Skeletal muscle tissue (tissue), 4 donors: ENCODE measurements around the gene HOPX. TPM values are rescaled to one million over a fixed set of nuclear protein-coding genes. Genes with fewer than 3 reads are reported as not detected.

Experiments
- H3K27ac ChIP-seq: one replicate; pipeline ENCODE4 v1.7.0; 2013; ENCODE audit warnings: mild to moderate bottlenecking, low read depth, low read length, inconsistent platforms
- H3K27me3 ChIP-seq, 3 donors: one replicate each; pipeline ENCODE4 v1.7.0; 2013; ENCODE audit warnings: low read length in 3 of 3; ENCODE audit not compliant: control insufficient read depth in 3 of 3, insufficient read depth in 3 of 3
- H3K36me3 ChIP-seq, 3 donors: one replicate each; pipeline ENCODE4 v1.7.0; 2013; ENCODE audit warnings: low read length in 3 of 3; ENCODE audit not compliant: control insufficient read depth in 3 of 3, insufficient read depth in 3 of 3
- H3K4me1 ChIP-seq, 3 donors: one replicate each; pipeline ENCODE4 v1.7.0; 2013; ENCODE audit warnings: low read length in 3 of 3, mild to moderate bottlenecking in 3 of 3; ENCODE audit not compliant: control insufficient read depth in 3 of 3, insufficient read depth in 3 of 3
- H3K4me3 ChIP-seq, 3 donors: one replicate each; pipeline ENCODE4 v1.7.0; 2013; ENCODE audit warnings: low read length in 3 of 3
- H3K9ac ChIP-seq, 3 donors: one replicate each; pipeline ENCODE4 v1.7.0; 2013; ENCODE audit warnings: low read length in 3 of 3, mild to moderate bottlenecking in 3 of 3, moderate library complexity in 2 of 3, low read depth in 1 of 3
- H3K9me3 ChIP-seq, 3 donors: one replicate each; pipeline ENCODE4 v1.7.0; 2013; ENCODE audit warnings: low read length in 3 of 3; ENCODE audit not compliant: control insufficient read depth in 3 of 3
- total RNA-seq: library from RNA; depleted of rRNA; stranded (reverse); fragments of >200 nt; gene quantifications from one replicate; pipeline ENCODE4 v1.2.3, GENCODE V29; 2014
- donor health status: Osteomylitis.

Gene HOPX
- total RNA-seq, 1 donor from 2014 or later: 15.7 TPM

GRCh38 chr4:56650262-56651055, 30.6 kb downstream of the HOPX start:
- Histone ChIP-seq H3K4me1 (peaks cover 18 to 23% (median 19%) of the 10 kb centered on the region in 3 donors), H3K36me3 (no peaks in the 10 kb centered on the region), H3K27me3 (no peaks in the 10 kb centered on the region), H3K27ac (no peak overlapping the region), H3K4me3 (no peak overlapping the region), H3K9me3 (no peaks in the 10 kb centered on the region), H3K9ac (no peak overlapping the region)

GRCh38 chr4:56649445-56650261, 31.4 kb downstream of the HOPX start:
- Histone ChIP-seq H3K4me1 (peaks cover 13 to 16% (median 15%) of the 10 kb centered on the region in 3 donors), H3K27me3 (no peaks in the 10 kb centered on the region), H3K9ac (no peak overlapping the region), H3K4me3 (no peak overlapping the region), H3K27ac (no peak overlapping the region), H3K9me3 (no peaks in the 10 kb centered on the region), H3K36me3 (no peaks in the 10 kb centered on the region)

GRCh38 chr4:56648824-56649151, 32.3 kb downstream of the HOPX start:
- Histone ChIP-seq H3K4me3 (no peak overlapping the region), H3K4me1 (peaks cover 4 to 7% (median 7%) of the 10 kb centered on the region in 3 donors), H3K27me3 (no peaks in the 10 kb centered on the region), H3K9me3 (no peaks in the 10 kb centered on the region), H3K27ac (no peak overlapping the region), H3K9ac (no peak overlapping the region), H3K36me3 (no peaks in the 10 kb centered on the region)

GRCh38 chr4:56648021-56648823, 32.9 kb downstream of the HOPX start:
- Histone ChIP-seq H3K27ac (no peak overlapping the region), H3K9me3 (no peaks in the 10 kb centered on the region), H3K4me3 (no peak overlapping the region), H3K9ac (no peak overlapping the region), H3K4me1 (peaks cover 1 to 2% (median 1%) of the 10 kb centered on the region in 3 donors), H3K27me3 (no peaks in the 10 kb centered on the region), H3K36me3 (no peaks in the 10 kb centered on the region)

- Histone ChIP-seq H3K9ac (no peak overlapping the region), H3K4me1 (peaks cover 0 to 2% (median 0%) of the 10 kb centered on the region in 3 donors), H3K27ac (no peak overlapping the region), H3K27me3 (no peaks in the 10 kb centered on the region), H3K9me3 (no peaks in the 10 kb centered on the region), H3K36me3 (no peaks in the 10 kb centered on the region), H3K4me3 (no peak overlapping the region)
These were observed 34.8 kb downstream of the HOPX start for GRCh38 chr4:56646341-56646740.

- no peaks in the 10 kb centered on the region for H3K27me3 ChIP-seq
- no peak overlapping the region for H3K9ac ChIP-seq
- H3K4me1 ChIP-seq: no peaks in the 10 kb centered on the region
- no peaks in the 10 kb centered on the region for H3K9me3 ChIP-seq
- no peaks in the 10 kb centered on the region for H3K36me3 ChIP-seq
- no peak overlapping the region for H3K4me3 ChIP-seq
- H3K27ac ChIP-seq: no peak overlapping the region
These were observed 37.5 kb downstream of the HOPX start for GRCh38 chr4:56643596-56643995.

GRCh38 chr4:56641494-56642051, 39.5 kb downstream of the HOPX start:
- no peak overlapping the region for H3K27ac ChIP-seq
- no peak overlapping the region for H3K9ac ChIP-seq
- no peaks in the 10 kb centered on the region for H3K4me1 ChIP-seq
- no peak overlapping the region for H3K4me3 ChIP-seq
- H3K27me3 ChIP-seq: no peaks in the 10 kb centered on the region
- no peaks in the 10 kb centered on the region for H3K36me3 ChIP-seq
- no peaks in the 10 kb centered on the region for H3K9me3 ChIP-seq

- H3K4me3 ChIP-seq: no peak overlapping the region
These were observed 40.2 kb downstream of the HOPX start for GRCh38 chr4:56640621-56641493.

GRCh38 chr4:56637791-56638190, 43.3 kb downstream of the HOPX start:
- H3K27ac ChIP-seq: no peak overlapping the region
- H3K27me3 ChIP-seq: no peaks in the 10 kb centered on the region
- H3K4me3 ChIP-seq: no peak overlapping the region
- no peaks in the 10 kb centered on the region for H3K9me3 ChIP-seq
- no peaks in the 10 kb centered on the region for H3K4me1 ChIP-seq
- no peaks in the 10 kb centered on the region for H3K36me3 ChIP-seq
- no peak overlapping the region for H3K9ac ChIP-seq

More at GRCh38 chr4:56640621-56641493, 40.2 kb downstream of the HOPX start:
- no peaks in the 10 kb centered on the region for H3K36me3 ChIP-seq
- no peak overlapping the region for H3K27ac ChIP-seq
- H3K9me3 ChIP-seq: no peaks in the 10 kb centered on the region
- H3K27me3 ChIP-seq: no peaks in the 10 kb centered on the region
- no peak overlapping the region for H3K9ac ChIP-seq
- no peaks in the 10 kb centered on the region for H3K4me1 ChIP-seq
